ENCODE results near the gene KCNIP3.

KCNIP3 gene

GRCh38 chr2:95295376-95295775 is 1.8 kb upstream of the KCNIP3 start:
- ATAC-seq, result no peak
- no peak for TF ChIP-seq ZC3H10 (CRISPR knock-in tag; IDR thresholded peaks at IDR 0.05)
- no peak for TF ChIP-seq SNAI2 (CRISPR knock-in tag; IDR thresholded peaks at IDR 0.05)
- TF ChIP-seq ZFP30 (CRISPR knock-in tag; IDR thresholded peaks at IDR 0.05), result no peak

DNA sequence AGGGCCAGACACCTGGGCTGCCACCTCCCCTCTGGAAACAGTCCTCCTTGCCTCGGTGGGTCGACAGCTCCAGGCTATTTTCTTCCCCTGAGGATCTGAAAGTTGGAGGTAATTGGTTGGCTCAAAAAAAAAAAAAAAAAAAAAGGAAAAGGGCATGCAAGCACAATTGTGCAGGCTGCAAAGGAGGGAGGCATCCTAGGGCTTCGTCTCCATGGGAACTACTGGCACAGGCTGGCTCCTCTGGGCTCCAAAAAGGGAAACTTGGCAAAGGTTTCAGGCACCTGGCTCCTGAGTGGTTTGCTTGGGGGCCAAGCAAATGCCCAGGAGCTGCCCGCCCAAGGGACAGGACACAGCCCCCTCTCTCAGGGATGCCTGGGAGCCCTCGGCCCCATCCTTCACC is 1.1 kb upstream of the KCNIP3 start:
- no peak for TF ChIP-seq OSR1 (CRISPR knock-in tag; IDR thresholded peaks at IDR 0.05)
- TF ChIP-seq ZNF565 (CRISPR knock-in tag; conservative IDR thresholded peaks at IDR 0.05; ENCODE audit: low read depth), result no peak
- TF ChIP-seq ZC3H10 (CRISPR knock-in tag; IDR thresholded peaks at IDR 0.05), result no peak
- TF ChIP-seq CSDC2 (CRISPR knock-in tag; IDR thresholded peaks at IDR 0.05), result no peak
- no peak for TF ChIP-seq BACH2 (CRISPR knock-in tag; IDR thresholded peaks at IDR 0.05; ENCODE audit: borderline replicate concordance)
- TF ChIP-seq, protein P1, sequence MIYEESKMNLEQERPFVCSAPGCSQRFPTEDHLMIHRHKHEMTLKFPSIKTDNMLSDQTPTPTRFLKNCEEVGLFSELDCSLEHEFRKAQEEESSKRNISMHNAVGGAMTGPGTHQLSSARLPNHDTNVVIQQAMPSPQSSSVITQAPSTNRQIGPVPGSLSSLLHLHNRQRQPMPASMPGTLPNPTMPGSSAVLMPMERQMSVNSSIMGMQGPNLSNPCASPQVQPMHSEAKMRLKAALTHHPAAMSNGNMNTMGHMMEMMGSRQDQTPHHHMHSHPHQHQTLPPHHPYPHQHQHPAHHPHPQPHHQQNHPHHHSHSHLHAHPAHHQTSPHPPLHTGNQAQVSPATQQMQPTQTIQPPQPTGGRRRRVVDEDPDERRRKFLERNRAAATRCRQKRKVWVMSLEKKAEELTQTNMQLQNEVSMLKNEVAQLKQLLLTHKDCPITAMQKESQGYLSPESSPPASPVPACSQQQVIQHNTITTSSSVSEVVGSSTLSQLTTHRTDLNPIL (CRISPR knock-in tag; IDR thresholded peaks at IDR 0.05; ENCODE audit: low read depth), result no peak
- no peak for TF ChIP-seq TCF4 (CRISPR knock-in tag; IDR thresholded peaks at IDR 0.05; ENCODE audit: borderline replicate concordance)
- TF ChIP-seq ZFP30 (CRISPR knock-in tag; IDR thresholded peaks at IDR 0.05), result no peak
- no peak for TF ChIP-seq ZFP3 (CRISPR knock-in tag; IDR thresholded peaks at IDR 0.05)
- TF ChIP-seq CSRNP3 (CRISPR knock-in tag; IDR thresholded peaks at IDR 0.05), result no peak
- TF ChIP-seq RARB (CRISPR knock-in tag; IDR thresholded peaks at IDR 0.05), result no peak
- no peak for TF ChIP-seq ZNF70 (CRISPR knock-in tag; IDR thresholded peaks at IDR 0.05)
- no peak for TF ChIP-seq ESRRG (CRISPR knock-in tag; IDR thresholded peaks at IDR 0.05)
- no peak for ATAC-seq

- no peak for ATAC-seq
- no peak for TF ChIP-seq CSRNP3 (CRISPR knock-in tag; IDR thresholded peaks at IDR 0.05)
Measured at GRCh38 chr2:95297639-95298395, 670 bp downstream of the KCNIP3 start.

- no peak for TF ChIP-seq ZNF565 (CRISPR knock-in tag; conservative IDR thresholded peaks at IDR 0.05; ENCODE audit: low read depth)
- TF ChIP-seq RARB (CRISPR knock-in tag; IDR thresholded peaks at IDR 0.05), result no peak
- TF ChIP-seq OSR1 (CRISPR knock-in tag; IDR thresholded peaks at IDR 0.05), result no peak
- TF ChIP-seq ARNTL (CRISPR knock-in tag; IDR thresholded peaks at IDR 0.05; ENCODE audit: borderline replicate concordance, low read depth), result no peak
- TF ChIP-seq, protein P2, sequence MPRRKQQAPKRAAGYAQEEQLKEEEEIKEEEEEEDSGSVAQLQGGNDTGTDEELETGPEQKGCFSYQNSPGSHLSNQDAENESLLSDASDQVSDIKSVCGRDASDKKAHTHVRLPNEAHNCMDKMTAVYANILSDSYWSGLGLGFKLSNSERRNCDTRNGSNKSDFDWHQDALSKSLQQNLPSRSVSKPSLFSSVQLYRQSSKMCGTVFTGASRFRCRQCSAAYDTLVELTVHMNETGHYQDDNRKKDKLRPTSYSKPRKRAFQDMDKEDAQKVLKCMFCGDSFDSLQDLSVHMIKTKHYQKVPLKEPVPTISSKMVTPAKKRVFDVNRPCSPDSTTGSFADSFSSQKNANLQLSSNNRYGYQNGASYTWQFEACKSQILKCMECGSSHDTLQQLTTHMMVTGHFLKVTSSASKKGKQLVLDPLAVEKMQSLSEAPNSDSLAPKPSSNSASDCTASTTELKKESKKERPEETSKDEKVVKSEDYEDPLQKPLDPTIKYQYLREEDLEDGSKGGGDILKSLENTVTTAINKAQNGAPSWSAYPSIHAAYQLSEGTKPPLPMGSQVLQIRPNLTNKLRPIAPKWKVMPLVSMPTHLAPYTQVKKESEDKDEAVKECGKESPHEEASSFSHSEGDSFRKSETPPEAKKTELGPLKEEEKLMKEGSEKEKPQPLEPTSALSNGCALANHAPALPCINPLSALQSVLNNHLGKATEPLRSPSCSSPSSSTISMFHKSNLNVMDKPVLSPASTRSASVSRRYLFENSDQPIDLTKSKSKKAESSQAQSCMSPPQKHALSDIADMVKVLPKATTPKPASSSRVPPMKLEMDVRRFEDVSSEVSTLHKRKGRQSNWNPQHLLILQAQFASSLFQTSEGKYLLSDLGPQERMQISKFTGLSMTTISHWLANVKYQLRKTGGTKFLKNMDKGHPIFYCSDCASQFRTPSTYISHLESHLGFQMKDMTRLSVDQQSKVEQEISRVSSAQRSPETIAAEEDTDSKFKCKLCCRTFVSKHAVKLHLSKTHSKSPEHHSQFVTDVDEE (CRISPR knock-in tag; IDR thresholded peaks at IDR 0.05), result no peak
- TF ChIP-seq POU6F1 (CRISPR knock-in tag; IDR thresholded peaks at IDR 0.05; ENCODE audit: borderline replicate concordance, low read depth), result no peak
- TF ChIP-seq ZNF70 (CRISPR knock-in tag; IDR thresholded peaks at IDR 0.05), result no peak
- no peak for TF ChIP-seq ESRRG (CRISPR knock-in tag; IDR thresholded peaks at IDR 0.05)
- TF ChIP-seq CSDC2 (CRISPR knock-in tag; IDR thresholded peaks at IDR 0.05), result no peak
- TF ChIP-seq TCF4 (CRISPR knock-in tag; IDR thresholded peaks at IDR 0.05; ENCODE audit: borderline replicate concordance), result no peak
- TF ChIP-seq TOX (CRISPR knock-in tag; IDR thresholded peaks at IDR 0.05; ENCODE audit: borderline replicate concordance), result no peak
- TF ChIP-seq ZFP3 (CRISPR knock-in tag; IDR thresholded peaks at IDR 0.05), result no peak
- no peak for TF ChIP-seq ZNF8 (CRISPR knock-in tag; IDR thresholded peaks at IDR 0.05)
- no peak for TF ChIP-seq ISL1 (CRISPR knock-in tag; IDR thresholded peaks at IDR 0.05)
- TF ChIP-seq PATZ1 (CRISPR knock-in tag; IDR thresholded peaks at IDR 0.05; ENCODE audit: borderline replicate concordance), result no peak
- no peak for ATAC-seq
Measured at GRCh38 chr2:95298486-95299111, 1.5 kb downstream of the KCNIP3 start.
